ENCODE results near the gene GOSR2. TPM values are rescaled to one million over a fixed set of nuclear protein-coding genes. Genes with fewer than 3 reads are reported as not detected.
"Not testable (repeated sequence)": the region's sequence is repeated elsewhere in the genome, so short reads cannot be mapped to it uniquely, and the experiment has no call there.

Gene GOSR2
- total and polyA plus RNA-seq, 2 experiments from 2014 or later = 47.7 to 62.8 TPM

DNA sequence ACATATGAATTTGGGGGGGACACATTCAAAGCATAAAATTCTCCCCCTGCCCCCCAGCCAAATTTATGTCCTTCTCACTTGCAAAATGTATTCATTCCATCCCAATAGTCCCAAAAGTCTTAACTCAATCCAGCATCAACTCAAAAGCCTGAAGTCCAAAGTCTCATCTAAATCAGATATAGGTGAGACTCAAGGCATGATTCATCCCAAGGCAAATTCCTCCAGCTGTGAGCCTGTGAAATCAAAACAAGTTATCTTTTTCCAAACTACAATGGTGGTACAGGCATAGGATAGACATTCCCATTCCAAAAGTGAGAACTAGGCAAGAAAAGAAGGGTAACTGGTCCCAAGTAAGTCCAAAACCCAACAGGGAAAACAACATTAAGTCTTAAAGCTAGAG is 5.9 kb upstream of the GOSR2 start:
- H3K36me3 ChIP-seq (replicated peaks; ENCODE audit: insufficient read depth, low read depth) = no peaks in the 10 kb centered on the region
- H3K9me3 ChIP-seq (ENCODE audit: low read depth) = no peaks in the 10 kb centered on the region
- no peaks in the 10 kb centered on the region for H3K79me2 ChIP-seq
- H3K4me3 ChIP-seq = no peak overlapping the region
- no peaks in the 10 kb centered on the region for H3K27me3 ChIP-seq
- H3K27ac ChIP-seq = no peak overlapping the region
- no peak for DNase-seq (ENCODE audit: low spot score)
- H3K4me2 ChIP-seq = no peak overlapping the region
- no peaks in the 10 kb centered on the region for H4K20me1 ChIP-seq (ENCODE audit: insufficient read depth, poor library complexity, severe bottlenecking)
- TF ChIP-seq EZH2 (IDR thresholded peaks at IDR 0.05; ENCODE audit: borderline replicate concordance) (no peak), EZH2phosphoT487 (IDR thresholded peaks at IDR 0.05; ENCODE audit: low read depth, severe bottlenecking, unreplicated experiment) (no peak)
- TF ChIP-seq, protein P1, sequence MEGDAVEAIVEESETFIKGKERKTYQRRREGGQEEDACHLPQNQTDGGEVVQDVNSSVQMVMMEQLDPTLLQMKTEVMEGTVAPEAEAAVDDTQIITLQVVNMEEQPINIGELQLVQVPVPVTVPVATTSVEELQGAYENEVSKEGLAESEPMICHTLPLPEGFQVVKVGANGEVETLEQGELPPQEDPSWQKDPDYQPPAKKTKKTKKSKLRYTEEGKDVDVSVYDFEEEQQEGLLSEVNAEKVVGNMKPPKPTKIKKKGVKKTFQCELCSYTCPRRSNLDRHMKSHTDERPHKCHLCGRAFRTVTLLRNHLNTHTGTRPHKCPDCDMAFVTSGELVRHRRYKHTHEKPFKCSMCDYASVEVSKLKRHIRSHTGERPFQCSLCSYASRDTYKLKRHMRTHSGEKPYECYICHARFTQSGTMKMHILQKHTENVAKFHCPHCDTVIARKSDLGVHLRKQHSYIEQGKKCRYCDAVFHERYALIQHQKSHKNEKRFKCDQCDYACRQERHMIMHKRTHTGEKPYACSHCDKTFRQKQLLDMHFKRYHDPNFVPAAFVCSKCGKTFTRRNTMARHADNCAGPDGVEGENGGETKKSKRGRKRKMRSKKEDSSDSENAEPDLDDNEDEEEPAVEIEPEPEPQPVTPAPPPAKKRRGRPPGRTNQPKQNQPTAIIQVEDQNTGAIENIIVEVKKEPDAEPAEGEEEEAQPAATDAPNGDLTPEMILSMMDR (IDR thresholded peaks at IDR 0.05; ENCODE audit: poor library complexity) = no peak
- H2AFZ ChIP-seq = no peak overlapping the region
- no peaks in the 10 kb centered on the region for H3K4me1 ChIP-seq (ENCODE audit: insufficient read depth)
- H3K9me2 ChIP-seq (replicated peaks; ENCODE audit: insufficient read depth) = no peaks in the 10 kb centered on the region

DNA sequence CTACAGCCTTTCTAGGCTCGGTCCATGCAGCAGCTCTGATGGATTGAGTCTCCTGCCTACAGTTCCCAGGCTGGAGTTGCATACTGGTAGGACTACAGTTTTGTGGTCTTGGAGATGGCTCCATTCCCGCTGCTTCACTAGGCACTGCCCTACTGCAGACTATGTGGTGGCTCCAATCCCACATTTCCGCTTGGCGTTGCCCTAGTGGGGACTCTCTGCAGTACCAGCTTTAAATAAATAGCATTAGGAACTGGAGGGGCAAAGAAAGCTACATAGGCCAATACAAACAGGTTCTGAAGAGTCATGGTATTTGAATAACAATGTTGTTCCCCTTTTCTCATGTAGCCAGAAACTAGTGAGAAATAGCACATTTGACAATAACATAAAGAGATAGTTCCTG is 5.4 kb upstream of the GOSR2 start:
- Histone ChIP-seq H3K27ac (no peak overlapping the region), H3K36me3 (replicated peaks; ENCODE audit: insufficient read depth, low read depth) (no peaks in the 10 kb centered on the region), H3K9me3 (ENCODE audit: low read depth) (no peaks in the 10 kb centered on the region), H3K79me2 (no peaks in the 10 kb centered on the region), H3K27me3 (no peaks in the 10 kb centered on the region), H3K9me2 (replicated peaks; ENCODE audit: insufficient read depth) (no peaks in the 10 kb centered on the region), H3K4me3 (no peak overlapping the region), H2AFZ (no peak overlapping the region), H3K4me1 (ENCODE audit: insufficient read depth) (no peaks in the 10 kb centered on the region), H4K20me1 (ENCODE audit: insufficient read depth, poor library complexity, severe bottlenecking) (no peaks in the 10 kb centered on the region), H3K4me2 (no peak overlapping the region)
- WGBS (ENCODE audit: low lambda C conversion rate, missing lambda C conversion rate) = 67% methylated on average over 4 of the region's 4 CpGs
- no peak for TF ChIP-seq EZH2 (IDR thresholded peaks at IDR 0.05; ENCODE audit: borderline replicate concordance)
- TF ChIP-seq, protein P1 (IDR thresholded peaks at IDR 0.05; ENCODE audit: poor library complexity) = no peak
- DNase-seq (ENCODE audit: low spot score) = no peak

DNA sequence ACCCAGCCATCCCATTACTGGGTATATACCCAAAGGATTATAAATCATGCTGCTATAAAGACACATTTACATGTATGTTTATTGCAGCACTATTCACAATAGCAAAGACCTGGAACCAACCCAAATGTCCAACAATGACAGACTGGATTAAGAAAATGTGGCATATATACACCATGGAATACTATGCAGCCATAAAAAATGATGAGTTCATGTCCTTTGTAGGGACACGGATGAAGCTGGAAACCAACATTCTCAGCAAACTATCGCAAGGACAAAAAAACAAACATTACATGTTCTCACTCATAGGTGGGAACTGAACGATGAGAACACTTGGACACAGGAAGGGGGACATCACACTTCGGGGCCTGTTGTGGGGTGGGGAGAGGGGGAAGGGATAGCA is 998 bp upstream of the GOSR2 start:
- WGBS (ENCODE audit: low lambda C conversion rate, missing lambda C conversion rate) = 93% methylated on average over 4 of the region's 4 CpGs
- H3K4me1 ChIP-seq (ENCODE audit: insufficient read depth); H3K27me3 ChIP-seq; H3K36me3 ChIP-seq (replicated peaks; ENCODE audit: insufficient read depth, low read depth); H3K9me2 ChIP-seq (replicated peaks; ENCODE audit: insufficient read depth); H3K9me3 ChIP-seq (ENCODE audit: low read depth); DNase-seq (ENCODE audit: low spot score); H3K27ac ChIP-seq; H3K4me3 ChIP-seq; H2AFZ ChIP-seq: not testable (repeated sequence)
- Histone ChIP-seq H3K79me2 (peaks cover 39% of the 10 kb centered on the region), H4K20me1 (ENCODE audit: insufficient read depth, poor library complexity, severe bottlenecking) (peaks cover 16% of the 10 kb centered on the region), H3K4me2 (peak overlapping the region; percentile 72)

DNA sequence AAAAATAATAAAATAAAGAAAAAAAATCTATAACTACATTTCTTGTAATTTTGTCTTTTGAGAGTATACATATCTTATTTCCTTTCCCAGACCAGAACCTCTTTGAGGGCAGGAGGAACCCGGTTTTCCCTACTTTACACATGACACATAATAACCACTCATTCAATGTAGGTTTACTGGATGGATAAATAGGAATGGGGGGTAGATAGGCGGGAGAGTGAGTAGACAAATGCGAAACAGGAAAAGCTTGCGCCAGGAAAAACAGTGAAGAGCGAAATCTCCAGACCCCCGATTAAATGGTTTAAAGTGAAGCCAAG is 515 bp upstream of the GOSR2 start:
- Histone ChIP-seq H3K9me3 (ENCODE audit: low read depth) (no peaks in the 10 kb centered on the region), H3K4me1 (ENCODE audit: insufficient read depth) (peaks cover 9% of the 10 kb centered on the region), H3K4me2 (peak overlapping the region; percentile 72), H3K36me3 (replicated peaks; ENCODE audit: insufficient read depth, low read depth) (no peaks in the 10 kb centered on the region), H3K27ac (peak overlapping the region; percentile 98), H2AFZ (peak overlapping the region; percentile 84), H3K79me2 (peaks cover 44% of the 10 kb centered on the region), H4K20me1 (ENCODE audit: insufficient read depth, poor library complexity, severe bottlenecking) (peaks cover 20% of the 10 kb centered on the region), H3K4me3 (peak overlapping the region; percentile 55), H3K9me2 (replicated peaks; ENCODE audit: insufficient read depth) (no peaks in the 10 kb centered on the region), H3K27me3 (no peaks in the 10 kb centered on the region)
- TF ChIP-seq EZH2 (IDR thresholded peaks at IDR 0.05; ENCODE audit: borderline replicate concordance) (no peak), EZH2phosphoT487 (IDR thresholded peaks at IDR 0.05; ENCODE audit: low read depth, severe bottlenecking, unreplicated experiment) (no peak)
- TF ChIP-seq, protein P1 (IDR thresholded peaks at IDR 0.05; ENCODE audit: poor library complexity) = no peak
- WGBS (ENCODE audit: low lambda C conversion rate, missing lambda C conversion rate) = under 1% methylated on average over 6 of the region's 6 CpGs
- no peak for DNase-seq (ENCODE audit: low spot score)

All from hepatocyte (in vitro differentiated cells).